Smooth muscle cell (in vitro differentiated cells): Measurements from ENCODE around the gene EVC. TPM values are rescaled to one million over a fixed set of nuclear protein-coding genes. Genes with fewer than 3 reads are reported as not detected.

Source experiments
- DNase-seq: peaks from one replicate; lab custom pipeline; 2025; ENCODE audit not compliant: unreplicated experiment; lab: John Stamatoyannopoulos, UW
- H2AFZ ChIP-seq: fragments of 200-600 bp; sonication (generic); 2 replicates; pipeline ENCODE4 v1.6.0; 2016; ENCODE audit warnings: antibody characterized with exemption, low read depth, mild to moderate bottlenecking
- H3F3A ChIP-seq: fragments of 200-600 bp; sonication (generic); 2 replicates; pipeline ENCODE4 v1.6.0; 2017; ENCODE audit warnings: antibody characterized with exemption, low read depth
- H3K27ac ChIP-seq: fragments of 200-600 bp; sonication (generic); 2 replicates; pipeline ENCODE4 v1.5.1; 2016; ENCODE audit warnings: low read depth, mild to moderate bottlenecking
- H3K27me3 ChIP-seq: fragments of 200-600 bp; sonication (generic); 2 replicates; pipeline ENCODE4 v1.6.1; 2016; ENCODE audit warnings: low read depth, mild to moderate bottlenecking
- H3K36me3 ChIP-seq: fragments of 200-600 bp; sonication (generic); 2 replicates; pipeline ENCODE4 v1.5.1; 2016; ENCODE audit warnings: low read depth
- H3K4me1 ChIP-seq: fragments of 200-600 bp; sonication (generic); 2 replicates; pipeline ENCODE4 v1.5.1; 2016; ENCODE audit warnings: low read depth
- H3K4me2 ChIP-seq: fragments of 200-600 bp; sonication (generic); 2 replicates; pipeline ENCODE4 v1.6.0; 2016; ENCODE audit warnings: mild to moderate bottlenecking
- H3K4me3 ChIP-seq: fragments of 200-600 bp; sonication (generic); 2 replicates; pipeline ENCODE4 v1.5.1; 2016; ENCODE audit warnings: mild to moderate bottlenecking
- H3K79me2 ChIP-seq: fragments of 200-600 bp; sonication (generic); 2 replicates; pipeline ENCODE4 v1.6.0; 2016; ENCODE audit warnings: low read depth, mild to moderate bottlenecking
- H3K9ac ChIP-seq: fragments of 200-600 bp; sonication (generic); 2 replicates; pipeline ENCODE4 v1.6.0; 2016; ENCODE audit warnings: low read depth
- H3K9me3 ChIP-seq: fragments of 200-600 bp; sonication (generic); replicated peaks from 2 replicates; pipeline ENCODE4 v1.5.1; 2016; ENCODE audit warnings: low read depth
- H4K20me1 ChIP-seq: fragments of 200-600 bp; sonication (generic); 2 replicates; pipeline ENCODE4 v1.6.0; 2016; ENCODE audit warnings: low read depth
- WGBS: methylation state at CpG from one replicate; pipeline ENCODE4 v1.1.7; 2016; ENCODE audit warnings: low lambda C conversion rate; 5-methylcytosine and 5-hydroxymethylcytosine counted together
- polyA plus RNA-seq: library from polyadenylated mRNA; unstranded; fragments of >200 nt; fragmentation: Nextera tagmentation; extraction: Ambion mirVana; gene quantifications from 2 replicates; pipeline ENCODE4 v1.2.1, GENCODE V29; 2016
- total RNA-seq: library from RNA; depleted of rRNA; stranded (reverse); fragments of >200 nt; gene quantifications from 2 replicates; pipeline ENCODE4 v1.2.3, GENCODE V29; 2014
- TF ChIP-seq, protein P1 (sequence below): fragments of 200-600 bp; sonication (generic); IDR thresholded peaks from 2 replicates; pipeline ENCODE4 v1.5.1; 2017; ENCODE audit warnings: borderline replicate concordance, mild to moderate bottlenecking, antibody characterized with exemption; ENCODE audit not compliant: insufficient read depth, poor library complexity, severe bottlenecking

The EVC gene
- total and polyA plus RNA-seq, 2 experiments from 2014 or later = 7.5 to 15.5 TPM

DNA sequence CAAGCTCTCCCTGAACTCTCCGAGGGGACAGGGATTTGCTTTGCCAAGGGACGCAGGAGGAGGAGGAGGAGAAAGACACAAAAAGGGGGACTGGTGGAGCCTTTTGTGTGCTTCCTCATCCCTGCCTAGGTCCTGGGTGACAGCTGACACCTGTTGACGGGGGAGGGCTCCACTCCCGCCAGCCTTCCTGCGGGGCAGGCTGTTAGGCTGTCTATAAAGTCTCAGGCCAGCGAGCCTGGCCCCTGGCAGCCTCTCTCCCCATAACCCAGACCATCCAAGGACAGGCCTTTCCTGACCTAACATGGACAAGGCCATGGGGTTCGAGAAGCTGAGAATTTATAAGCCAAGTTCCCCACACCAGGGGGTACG, 1.8 kb upstream of the EVC start:
- Histone ChIP-seq H4K20me1 (peaks cover 14% of the 10 kb centered on the region), H3K27ac (peak overlapping the region; percentile 57), H3K79me2 (peaks cover 26% of the 10 kb centered on the region), H3K27me3 (no peaks in the 10 kb centered on the region), H3K4me3 (peak overlapping the region; percentile 80), H3K36me3 (no peaks in the 10 kb centered on the region), H3K4me2 (no peak overlapping the region), H2AFZ (peak overlapping the region; percentile 94), H3K9ac (no peak overlapping the region), H3K9me3 (no peaks in the 10 kb centered on the region), H3K4me1 (peaks cover 19% of the 10 kb centered on the region), H3F3A (peaks cover 18% of the 10 kb centered on the region)
- TF ChIP-seq, protein P1, sequence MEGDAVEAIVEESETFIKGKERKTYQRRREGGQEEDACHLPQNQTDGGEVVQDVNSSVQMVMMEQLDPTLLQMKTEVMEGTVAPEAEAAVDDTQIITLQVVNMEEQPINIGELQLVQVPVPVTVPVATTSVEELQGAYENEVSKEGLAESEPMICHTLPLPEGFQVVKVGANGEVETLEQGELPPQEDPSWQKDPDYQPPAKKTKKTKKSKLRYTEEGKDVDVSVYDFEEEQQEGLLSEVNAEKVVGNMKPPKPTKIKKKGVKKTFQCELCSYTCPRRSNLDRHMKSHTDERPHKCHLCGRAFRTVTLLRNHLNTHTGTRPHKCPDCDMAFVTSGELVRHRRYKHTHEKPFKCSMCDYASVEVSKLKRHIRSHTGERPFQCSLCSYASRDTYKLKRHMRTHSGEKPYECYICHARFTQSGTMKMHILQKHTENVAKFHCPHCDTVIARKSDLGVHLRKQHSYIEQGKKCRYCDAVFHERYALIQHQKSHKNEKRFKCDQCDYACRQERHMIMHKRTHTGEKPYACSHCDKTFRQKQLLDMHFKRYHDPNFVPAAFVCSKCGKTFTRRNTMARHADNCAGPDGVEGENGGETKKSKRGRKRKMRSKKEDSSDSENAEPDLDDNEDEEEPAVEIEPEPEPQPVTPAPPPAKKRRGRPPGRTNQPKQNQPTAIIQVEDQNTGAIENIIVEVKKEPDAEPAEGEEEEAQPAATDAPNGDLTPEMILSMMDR = no peak
- 73% methylated on average over 8 of the region's 8 CpGs for WGBS
- DNase-seq = no peak

DNA sequence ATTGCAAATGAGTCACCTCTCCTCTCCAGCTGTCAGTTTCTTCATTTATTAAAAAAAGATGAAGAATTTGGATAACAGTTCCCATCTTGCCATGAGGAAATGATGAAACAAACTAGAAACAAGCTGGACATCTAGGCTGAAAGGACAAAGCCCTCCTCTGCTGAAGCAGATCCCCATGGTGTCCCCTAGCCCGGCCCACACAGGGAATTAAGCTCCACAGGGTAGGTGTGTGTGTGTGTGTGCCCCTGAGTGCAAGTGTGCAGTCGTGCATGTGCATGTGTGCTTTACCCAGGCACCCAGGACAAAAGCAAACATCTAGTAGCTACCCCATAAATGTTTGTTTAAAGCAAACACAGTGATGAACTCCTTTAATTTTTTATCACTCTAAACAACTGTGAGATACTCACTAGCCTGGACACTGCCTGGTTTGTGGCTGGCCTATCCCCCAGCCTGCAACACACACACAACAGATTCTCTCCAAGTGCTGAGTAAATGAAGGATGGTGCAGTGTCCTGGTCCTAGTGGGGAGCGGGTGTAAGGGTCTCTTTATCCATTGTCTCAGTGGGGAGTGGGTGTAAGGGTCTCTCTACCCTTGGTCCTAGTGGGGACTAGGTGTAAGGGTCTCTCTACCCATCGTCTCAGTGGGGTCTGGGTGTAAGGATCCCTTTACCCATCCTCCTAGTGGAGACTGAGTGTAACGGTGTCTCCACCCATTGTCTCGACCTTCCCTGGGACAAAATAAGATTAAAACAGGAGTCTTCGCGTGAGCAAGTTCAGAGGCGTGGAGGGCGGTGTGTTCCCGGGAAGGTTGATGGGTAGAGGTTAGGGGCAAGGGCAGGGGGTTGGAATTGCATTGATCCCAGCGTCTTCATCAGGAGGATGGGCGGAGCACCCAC, 688 bp upstream of the EVC start:
- Histone ChIP-seq H3K27ac (peak overlapping the region; percentile 79), H3K4me1 (peaks cover 19% of the 10 kb centered on the region), H3K4me3 (peak overlapping the region; percentile 50), H3K9me3 (peaks cover 5% of the 10 kb centered on the region), H3K4me2 (peak overlapping the region; percentile 85), H3K36me3 (peaks cover 4% of the 10 kb centered on the region), H2AFZ (peak overlapping the region; percentile 89), H3F3A (peaks cover 18% of the 10 kb centered on the region), H3K27me3 (no peaks in the 10 kb centered on the region), H3K79me2 (peaks cover 37% of the 10 kb centered on the region), H3K9ac (peak overlapping the region; percentile 16), H4K20me1 (peaks cover 19% of the 10 kb centered on the region)
- no peak for DNase-seq
- TF ChIP-seq, protein P1 = peak; percentile 37
- 23% methylated on average over 13 of the region's 13 CpGs for WGBS

DNA sequence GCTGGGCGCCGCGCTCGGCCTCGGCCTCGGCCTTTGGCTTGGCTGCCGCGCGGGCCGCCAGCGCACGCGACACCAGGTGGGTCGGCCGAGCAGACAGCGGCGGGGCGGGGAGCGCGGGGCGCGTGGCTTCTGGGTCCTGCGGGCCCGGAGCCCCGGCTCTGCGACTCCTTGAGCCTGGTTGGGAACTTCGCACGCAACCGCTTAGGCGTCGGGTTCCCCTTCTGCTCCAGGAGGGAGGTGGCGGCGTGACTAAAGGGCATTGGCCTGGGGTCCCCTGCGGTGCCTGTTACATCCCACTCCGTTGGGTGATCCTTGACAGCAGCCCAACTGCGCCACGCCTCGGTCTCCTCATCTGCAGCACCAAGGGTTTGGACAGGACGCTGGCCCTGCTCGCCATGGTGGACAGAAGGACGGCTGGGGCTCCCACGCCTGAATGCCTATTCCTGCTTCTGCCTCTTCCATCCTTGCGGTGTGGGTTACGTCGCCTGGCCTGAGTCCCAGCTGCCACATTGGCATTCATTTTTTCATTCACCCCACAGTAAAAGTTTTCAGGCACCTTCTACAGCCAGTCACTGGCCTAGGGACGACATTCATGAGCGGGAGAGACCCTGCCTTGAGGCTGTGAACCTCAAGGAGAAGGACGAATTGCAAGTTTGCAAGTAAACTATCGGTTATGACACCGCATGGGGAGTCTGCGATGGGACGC, 631 bp downstream of the EVC start:
- peaks cover 18% of the 10 kb centered on the region for H3F3A ChIP-seq
- H2AFZ ChIP-seq = peak overlapping the region; percentile 33
- H3K27me3 ChIP-seq = no peaks in the 10 kb centered on the region
- peaks cover 5% of the 10 kb centered on the region for H3K36me3 ChIP-seq
- WGBS = 11% methylated on average over 47 of the region's 52 CpGs
- TF ChIP-seq, protein P1 = no peak
- peak overlapping the region; percentile 89 for H3K27ac ChIP-seq
- peak overlapping the region; percentile 70 for H3K9ac ChIP-seq
- peaks cover 19% of the 10 kb centered on the region for H3K4me1 ChIP-seq
- H3K79me2 ChIP-seq = peaks cover 51% of the 10 kb centered on the region
- H4K20me1 ChIP-seq = peaks cover 30% of the 10 kb centered on the region
- peaks cover 6% of the 10 kb centered on the region for H3K9me3 ChIP-seq
- H3K4me2 ChIP-seq = peak overlapping the region; percentile 88
- peak; percentile 53 for DNase-seq
- H3K4me3 ChIP-seq = peak overlapping the region; percentile 50
